Uterus (tissue), 4 donors: ENCODE results near the gene C14orf119. TPM values are rescaled to one million over a fixed set of nuclear protein-coding genes. Genes with fewer than 3 reads are reported as not detected.
A peak's percentile ranks its signal among the peaks of the same experiment; 100 is the strongest.

Experiments used
- DNase-seq, 2 donors: peaks; one replicate each; pipeline ENCODE4 v3.0.0-alpha.2; 2019 to 2020
- H3K27ac ChIP-seq, 2 donors: fragments of 200-600 bp; sonication (generic); 1 replicate in 1 of 2; 2 replicates in 1 of 2; pipeline ENCODE4 v1.5.1; 2016 to 2018
- H3K27me3 ChIP-seq, 2 donors: fragments of 200-600 bp; sonication (generic); one replicate each; pipeline ENCODE4 v1.5.1; 2018 to 2019; ENCODE audit warnings: control low read depth in 1 of 2
- H3K36me3 ChIP-seq, 2 donors: fragments of 200-600 bp; sonication (generic); one replicate each; pipeline ENCODE4 v1.5.1; 2019; ENCODE audit warnings: control low read depth in 1 of 2
- H3K4me1 ChIP-seq, 2 donors: fragments of 200-600 bp; sonication (generic); one replicate each; pipeline ENCODE4 v1.5.1; 2018 to 2019; ENCODE audit warnings: control low read depth in 1 of 2
- H3K4me3 ChIP-seq, 2 donors: fragments of 200-600 bp; sonication (generic); 1 replicate in 1 of 2; 2 replicates in 1 of 2; pipeline ENCODE4 v1.5.1; 2018 to 2019; ENCODE audit warnings: mild to moderate bottlenecking in 1 of 2
- H3K9me3 ChIP-seq, 2 donors: fragments of 200-600 bp; sonication (generic); one replicate each; pipeline ENCODE4 v1.5.1; 2019; ENCODE audit warnings: control low read depth in 1 of 2
- POLR2A ChIP-seq, 2 donors: fragments of 450-650 bp; IDR thresholded peaks; one replicate each; pipeline ENCODE4 v1.6.1; 2016; ENCODE audit warnings: antibody characterized with exemption in 2 of 2, mild to moderate bottlenecking in 1 of 2, moderate library complexity in 1 of 2
- intact Hi-C: fragments of 100-400 bp; cut with DNase I; formaldehyde crosslinking; loops from one replicate; pipeline ENCODE4 v1.15.1; 2023; ENCODE audit warnings: low total_unique reads
- total RNA-seq, 4 donors: library from RNA; depleted of rRNA in 3 of 4; stranded (reverse); fragments of >200 nt in 3 of 4; gene quantifications; one replicate each; pipeline versions ENCODE4 v1.1.0 to v1.2.4, GENCODE V29; 2014 to 2023
- TF ChIP-seq, protein P1 (sequence below), 4 experiments: fragments of 200-600 bp in 2 of 4; fragments of 450-650 bp in 2 of 4; sonication (generic) in 2 of 4; IDR thresholded peaks; one replicate each; pipeline ENCODE4 v1.5.1; 2016 to 2019; ENCODE audit warnings: antibody characterized with exemption in 4 of 4, mild to moderate bottlenecking in 2 of 4, moderate library complexity in 1 of 4
- donor health status: DM: yes; HTN: yes; CAD: no.

C14orf119 gene
- total RNA-seq, 4 donors from 2014 or later: 12.3 to 41.6 (median 26.7) TPM

DNA sequence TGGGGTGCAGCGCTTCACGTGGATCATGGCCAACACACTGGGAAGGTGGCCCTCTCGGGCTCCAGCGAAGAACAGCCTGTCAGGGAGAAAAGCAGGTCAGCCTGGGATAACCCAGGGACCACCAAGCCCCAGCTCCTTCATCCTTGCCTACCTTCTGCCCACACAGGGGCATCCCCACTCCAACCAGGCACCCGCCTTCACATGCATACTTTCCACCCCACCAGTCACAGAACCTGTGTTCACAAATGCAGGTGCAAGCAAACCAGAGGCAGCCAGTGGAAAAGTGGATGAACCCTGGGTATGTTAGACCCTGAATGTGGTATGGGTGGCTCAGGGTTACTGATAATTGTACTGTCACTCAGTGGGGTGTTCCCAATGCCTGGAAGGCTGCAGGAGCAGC lies 36.2 kb downstream of the C14orf119 start:
- Histone ChIP-seq H3K27me3 (no peaks in the 10 kb centered on the region), H3K4me3 (no peak overlapping the region), H3K9me3 (no peaks in the 10 kb centered on the region), H3K36me3 (no peaks in the 10 kb centered on the region), H3K27ac (peak overlapping the region in 1 of 2 donors; percentile 21), H3K4me1 (peaks cover 0 to 4% of the 10 kb centered on the region in 2 donors)
- TF ChIP-seq, protein P1, sequence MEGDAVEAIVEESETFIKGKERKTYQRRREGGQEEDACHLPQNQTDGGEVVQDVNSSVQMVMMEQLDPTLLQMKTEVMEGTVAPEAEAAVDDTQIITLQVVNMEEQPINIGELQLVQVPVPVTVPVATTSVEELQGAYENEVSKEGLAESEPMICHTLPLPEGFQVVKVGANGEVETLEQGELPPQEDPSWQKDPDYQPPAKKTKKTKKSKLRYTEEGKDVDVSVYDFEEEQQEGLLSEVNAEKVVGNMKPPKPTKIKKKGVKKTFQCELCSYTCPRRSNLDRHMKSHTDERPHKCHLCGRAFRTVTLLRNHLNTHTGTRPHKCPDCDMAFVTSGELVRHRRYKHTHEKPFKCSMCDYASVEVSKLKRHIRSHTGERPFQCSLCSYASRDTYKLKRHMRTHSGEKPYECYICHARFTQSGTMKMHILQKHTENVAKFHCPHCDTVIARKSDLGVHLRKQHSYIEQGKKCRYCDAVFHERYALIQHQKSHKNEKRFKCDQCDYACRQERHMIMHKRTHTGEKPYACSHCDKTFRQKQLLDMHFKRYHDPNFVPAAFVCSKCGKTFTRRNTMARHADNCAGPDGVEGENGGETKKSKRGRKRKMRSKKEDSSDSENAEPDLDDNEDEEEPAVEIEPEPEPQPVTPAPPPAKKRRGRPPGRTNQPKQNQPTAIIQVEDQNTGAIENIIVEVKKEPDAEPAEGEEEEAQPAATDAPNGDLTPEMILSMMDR (IDR thresholded peaks at IDR 0.05): no peak
- TF ChIP-seq POLR2A (IDR thresholded peaks at IDR 0.05): no peak
- intact Hi-C loops: no loop called here
- no peak for DNase-seq

GRCh38 chr14:23132970-23133369 lies 37.7 kb downstream of the C14orf119 start:
- TF ChIP-seq POLR2A (IDR thresholded peaks at IDR 0.05): no peak
- TF ChIP-seq, protein P1 (IDR thresholded peaks at IDR 0.05): no peak
- intact Hi-C loops: no loop called here

DNA sequence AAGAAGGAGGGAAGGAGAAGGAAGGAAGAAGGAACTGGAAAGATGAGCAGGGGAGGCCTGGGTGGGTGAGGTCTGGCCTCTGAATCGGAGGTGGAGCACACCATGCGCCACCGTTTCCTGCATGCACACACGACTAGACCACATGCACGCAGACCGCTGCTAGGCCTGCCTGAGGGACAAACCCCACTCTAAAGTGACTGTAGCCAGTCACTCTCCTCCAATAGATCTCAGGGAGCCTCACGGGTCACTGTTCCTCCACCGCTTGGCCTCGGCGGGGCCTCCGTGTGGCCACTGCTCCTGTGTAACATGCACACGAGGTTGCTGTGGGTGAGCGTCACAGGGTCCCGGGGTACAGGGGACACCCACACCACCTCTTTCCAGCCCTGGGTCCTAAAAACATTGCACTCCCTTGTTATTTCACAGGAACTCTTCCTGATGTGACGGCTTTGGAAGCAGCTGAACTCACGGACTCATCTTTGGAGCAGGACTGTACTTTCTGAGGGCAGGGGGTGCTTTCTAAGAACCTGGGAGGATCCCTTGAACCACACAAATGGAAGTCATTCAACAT lies 41.3 kb downstream of the C14orf119 start:
- peaks cover 0 to 5% of the 10 kb centered on the region in 2 donors for H3K4me1 ChIP-seq
- no peaks in the 10 kb centered on the region for H3K27me3 ChIP-seq
- H3K9me3 ChIP-seq: no peaks in the 10 kb centered on the region
- DNase-seq: no peak
- H3K27ac ChIP-seq: peak overlapping the region in 1 of 2 donors; percentile 58
- H3K36me3 ChIP-seq: no peaks in the 10 kb centered on the region
- intact Hi-C loops: no loop called here
- H3K4me3 ChIP-seq: no peak overlapping the region
- TF ChIP-seq POLR2A (IDR thresholded peaks at IDR 0.05): no peak
- TF ChIP-seq, protein P1 (IDR thresholded peaks at IDR 0.05): no peak

More at GRCh38 chr14:23132970-23133369, 37.7 kb downstream of the C14orf119 start:
- no peak for DNase-seq
- Histone ChIP-seq H3K27me3 (no peaks in the 10 kb centered on the region), H3K4me3 (no peak overlapping the region), H3K36me3 (no peaks in the 10 kb centered on the region), H3K4me1 (no peaks in the 10 kb centered on the region), H3K27ac (no peak overlapping the region), H3K9me3 (no peaks in the 10 kb centered on the region)

- Histone ChIP-seq H3K4me3 (no peak overlapping the region), H3K36me3 (no peaks in the 10 kb centered on the region), H3K27ac (peak overlapping the region; percentile 58 to 96), H3K9me3 (no peaks in the 10 kb centered on the region), H3K27me3 (no peaks in the 10 kb centered on the region), H3K4me1 (peaks cover 1 to 5% of the 10 kb centered on the region in 2 donors)
- intact Hi-C loops: no loop called here
- DNase-seq: no peak
- no peak for TF ChIP-seq POLR2A (IDR thresholded peaks at IDR 0.05)
- TF ChIP-seq, protein P1 (IDR thresholded peaks at IDR 0.05): no peak
Observed at GRCh38 chr14:23137192-23137812, 42.0 kb downstream of the C14orf119 start.

DNA sequence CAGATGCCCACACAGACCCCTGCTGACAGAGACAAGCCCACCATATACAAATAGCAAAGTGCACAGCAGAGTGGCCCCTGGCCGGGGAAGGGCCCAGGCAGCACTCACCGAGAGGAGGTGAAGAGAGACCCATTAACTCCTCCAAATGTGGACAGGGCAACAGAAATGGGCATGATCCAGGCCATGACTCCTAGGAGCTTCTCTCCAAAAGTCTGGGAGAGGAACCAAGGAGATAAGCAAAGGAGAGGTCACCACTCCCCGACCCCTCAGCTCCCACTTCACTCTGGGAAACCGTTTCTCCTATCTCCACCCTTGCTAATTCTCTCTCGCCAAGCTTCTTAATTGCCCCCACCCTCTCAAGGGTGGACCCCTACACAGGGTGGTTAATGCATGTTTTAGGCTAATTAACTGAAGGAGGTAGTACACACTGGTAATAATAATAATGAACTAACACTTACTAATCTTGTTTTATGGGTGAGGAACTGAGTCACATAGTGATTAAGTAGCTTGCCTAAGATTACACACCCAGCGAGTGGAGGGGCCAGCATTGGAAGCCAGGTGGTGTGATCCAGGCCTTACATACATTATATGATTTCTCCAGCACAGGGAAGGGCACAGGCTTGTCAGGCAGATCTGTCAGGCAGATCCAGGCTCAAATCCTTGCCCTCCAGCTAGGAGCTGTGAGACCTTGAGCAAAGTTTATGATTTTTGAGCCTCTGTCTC lies 42.7 kb downstream of the C14orf119 start:
- no peak for DNase-seq
- intact Hi-C loops: no loop called here
- Histone ChIP-seq H3K27me3 (no peaks in the 10 kb centered on the region), H3K4me1 (peaks cover 5 to 6% of the 10 kb centered on the region in 2 donors), H3K27ac (peak overlapping the region; percentile 58 to 96), H3K4me3 (no peak overlapping the region), H3K36me3 (no peaks in the 10 kb centered on the region), H3K9me3 (no peaks in the 10 kb centered on the region)
- TF ChIP-seq, protein P1 (IDR thresholded peaks at IDR 0.05): no peak
- no peak for TF ChIP-seq POLR2A (IDR thresholded peaks at IDR 0.05)
